Naive thymus-derived CD4-positive, alpha-beta T cell (primary cell): ENCODE measurements around the gene ADCYAP1R1. TPM values are rescaled to one million over a fixed set of nuclear protein-coding genes. Genes with fewer than 3 reads are reported as not detected.

Source experiments
- ATAC-seq: fragments of 150-1000 bp; cut with Tn5 transposase; 2 replicates; pipeline ENCODE4 v1.10.0; 2021; ENCODE audit warnings: mild to moderate bottlenecking, moderate library complexity
- CTCF ChIA-PET: fragments of 350-600 bp; sonication (Branson Sonifier 250); formaldehyde crosslinking; loops from one replicate; lab custom pipeline; 2021; ENCODE audit warnings: antibody characterized with exemption; lab: Charles Lee
- POLR2A ChIA-PET: fragments of 350-600 bp; sonication (Branson Sonifier 250); formaldehyde crosslinking; loops from one replicate; lab custom pipeline; 2021; ENCODE audit warnings: antibody characterized with exemption, inconsistent platforms; lab: Charles Lee
- DNase-seq, 9 donors: peaks; one replicate each; pipeline versions ENCODE4 v3.0.0 to v3.0.0-alpha.2; 2020 to 2022; ENCODE audit warnings: mixed read lengths in 1 of 9
- H3K27ac ChIP-seq: one replicate; pipeline ENCODE4 v1.7.0; 2013; ENCODE audit warnings: mild to moderate bottlenecking, low read depth, low read length, moderate library complexity
- H3K27me3 ChIP-seq, 2 donors: one replicate each; pipeline ENCODE4 v1.7.0; 2013; ENCODE audit warnings: low read length in 2 of 2, mild to moderate bottlenecking in 2 of 2, moderate library complexity in 2 of 2; ENCODE audit not compliant: control insufficient read depth in 2 of 2, insufficient read depth in 2 of 2
- H3K36me3 ChIP-seq, 3 experiments: 1 replicate in 2 of 3; 2 replicates in 1 of 3; pipeline ENCODE4 v1.7.0; 2013; ENCODE audit warnings: low read length in 3 of 3, mild to moderate bottlenecking in 3 of 3, moderate library complexity in 1 of 3; ENCODE audit not compliant: insufficient read depth in 3 of 3, control insufficient read depth in 2 of 3
- H3K4me1 ChIP-seq, 2 donors: one replicate each; pipeline ENCODE4 v1.7.0; 2013; ENCODE audit warnings: low read length in 2 of 2, mild to moderate bottlenecking in 2 of 2, moderate library complexity in 1 of 2; ENCODE audit not compliant: control insufficient read depth in 2 of 2, insufficient read depth in 2 of 2
- H3K4me3 ChIP-seq: 2 replicates; pipeline ENCODE4 v1.7.0; 2013; ENCODE audit warnings: mild to moderate bottlenecking, low read length
- H3K9me3 ChIP-seq, 3 experiments: 1 replicate in 2 of 3; 2 replicates in 1 of 3; pipeline ENCODE4 v1.7.0; 2013; ENCODE audit warnings: low read length in 3 of 3; ENCODE audit not compliant: control insufficient read depth in 2 of 3
- H3K27ac Mint-ChIP-seq, 9 donors: one replicate each; pipeline ENCODE4 v1.8.0; 2020 to 2022; ENCODE audit warnings: mixed read lengths in 9 of 9, mild to moderate bottlenecking in 8 of 9, moderate library complexity in 5 of 9, inconsistent platforms in 2 of 9
- H3K27me3 Mint-ChIP-seq, 5 donors: one replicate each; pipeline ENCODE4 v1.8.0; 2021 to 2022; ENCODE audit warnings: mixed read lengths in 5 of 5, mild to moderate bottlenecking in 1 of 5
- H3K36me3 Mint-ChIP-seq, 5 donors: one replicate each; pipeline ENCODE4 v1.8.0; 2020 to 2022; ENCODE audit warnings: mixed read lengths in 5 of 5, mild to moderate bottlenecking in 3 of 5, inconsistent platforms in 1 of 5
- H3K4me1 Mint-ChIP-seq, 7 donors: one replicate each; pipeline ENCODE4 v1.8.0; 2020 to 2022; ENCODE audit warnings: mixed read lengths in 7 of 7, mild to moderate bottlenecking in 3 of 7, inconsistent platforms in 1 of 7
- H3K4me3 Mint-ChIP-seq, 10 donors: one replicate each; pipeline ENCODE4 v1.8.0; 2020 to 2022; ENCODE audit warnings: mild to moderate bottlenecking in 10 of 10, mixed read lengths in 10 of 10, moderate library complexity in 6 of 10, inconsistent platforms in 2 of 10
- H3K9me3 Mint-ChIP-seq, 11 donors: one replicate each; pipeline ENCODE4 v1.8.0; 2020 to 2022; ENCODE audit warnings: mixed read lengths in 11 of 11, mild to moderate bottlenecking in 4 of 11, inconsistent platforms in 1 of 11, moderate library complexity in 1 of 11
- intact Hi-C, 2 donors: fragments of 100-400 bp; cut with micrococcal nuclease; formaldehyde crosslinking; loops; one replicate each; pipeline ENCODE4 v1.15.1; 2023
- polyA plus RNA-seq, 2 donors: library from polyadenylated mRNA; unstranded; fragments of 300-500 nt; fragmentation: Illumina TruSeq; gene quantifications; one replicate each; pipeline ENCODE4 v1.2.3, GENCODE V29; 2021
- total RNA-seq, 6 experiments: library from RNA in 5 of 6; stranded (reverse) in 5 of 6; gene quantifications; 1 replicate in 5 of 6; 2 replicates in 1 of 6; pipeline ENCODE4 v1.2.3 and lab custom pipeline; 2021 to 2026

The ADCYAP1R1 gene
- total and polyA plus RNA-seq, 7 experiments from 2014 or later: not detected

- Histone ChIP-seq H3K4me3 (no peak overlapping the region), H3K4me1 (no peaks in the 10 kb centered on the region), H3K9me3 (no peaks in the 10 kb centered on the region), H3K27me3 (no peaks in the 10 kb centered on the region), H3K27ac (no peak overlapping the region), H3K36me3 (no peaks in the 10 kb centered on the region)
- H3K4me1 Mint-ChIP-seq: peaks cover 0 to 10% (median 4%) of the 10 kb centered on the region in 7 donors
- H3K9me3 Mint-ChIP-seq: peaks cover 0 to 1% (median 0%) of the 10 kb centered on the region in 11 donors
- H3K36me3 Mint-ChIP-seq: no peaks in the 10 kb centered on the region
- no peak overlapping the region for H3K27ac Mint-ChIP-seq
- POLR2A ChIA-PET: no interaction called here
- H3K4me3 Mint-ChIP-seq: no peak overlapping the region
- ATAC-seq: no peak
- DNase-seq: no peak
- peaks cover 0 to 11% (median 6%) of the 10 kb centered on the region in 5 donors for H3K27me3 Mint-ChIP-seq
- CTCF ChIA-PET: no interaction called here
- intact Hi-C loops: no loop called here
Measured at GRCh38 chr7:31029251-31030042, 22.7 kb upstream of the ADCYAP1R1 start.

DNA sequence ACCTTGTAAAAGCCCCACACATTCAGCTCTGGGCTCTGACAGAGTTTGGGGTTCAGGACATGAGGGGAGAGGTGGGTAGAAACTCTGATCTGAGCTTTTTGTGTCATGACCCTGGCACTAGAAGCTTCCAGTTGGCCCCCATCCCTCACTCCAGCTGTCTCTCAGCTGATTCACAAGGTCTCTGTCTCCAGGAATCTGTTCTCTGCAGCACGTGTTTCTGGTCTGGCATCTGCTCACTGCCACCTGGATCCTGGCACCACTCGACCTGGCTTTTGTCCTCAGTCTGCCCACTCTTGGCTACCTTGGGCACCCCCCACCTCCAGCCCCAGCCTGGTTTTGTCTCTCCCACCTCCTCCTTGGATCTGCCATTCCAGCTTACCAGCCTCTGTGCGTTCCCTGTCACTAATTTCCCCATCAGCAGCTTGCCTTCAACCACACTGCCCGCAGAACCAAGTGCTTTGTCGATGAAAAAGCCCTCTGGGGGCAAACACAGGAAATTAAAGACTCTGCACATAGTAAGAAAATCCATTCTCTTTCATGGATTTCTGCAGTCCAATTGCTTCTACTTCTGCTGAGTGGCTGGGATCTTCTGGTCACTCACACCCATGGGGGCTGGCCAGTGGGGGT lies 18.3 kb upstream of the ADCYAP1R1 start:
- POLR2A ChIA-PET: no interaction called here
- Mint-ChIP-seq H3K27ac (no peak overlapping the region), H3K4me3 (no peak overlapping the region), H3K36me3 (no peaks in the 10 kb centered on the region), H3K9me3 (peaks cover 0 to 3% (median 0%) of the 10 kb centered on the region in 11 donors), H3K27me3 (peaks cover 6 to 20% (median 17%) of the 10 kb centered on the region in 5 donors), H3K4me1 (no peaks in the 10 kb centered on the region)
- H3K9me3 ChIP-seq: no peaks in the 10 kb centered on the region
- H3K4me3 ChIP-seq: no peak overlapping the region
- intact Hi-C loops: no loop called here
- DNase-seq (no peak), ATAC-seq (no peak)
- CTCF ChIA-PET: interaction anchor here (0.8 kb wide), 1 partner anchor 52 kb away, joined by 3 read pairs; no protein-coding TSS in a partner anchor
- no peak overlapping the region for H3K27ac ChIP-seq
- no peaks in the 10 kb centered on the region for H3K36me3 ChIP-seq
- H3K4me1 ChIP-seq: no peaks in the 10 kb centered on the region
- H3K27me3 ChIP-seq: no peaks in the 10 kb centered on the region

GRCh38 chr7:31036924-31037323 lies 15.2 kb upstream of the ADCYAP1R1 start:
- no peaks in the 10 kb centered on the region for H3K36me3 Mint-ChIP-seq
- DNase-seq (no peak), ATAC-seq (no peak)
- H3K9me3 ChIP-seq: no peaks in the 10 kb centered on the region
- H3K4me3 Mint-ChIP-seq: no peak overlapping the region
- H3K4me3 ChIP-seq: no peak overlapping the region
- peaks cover 0 to 35% (median 27%) of the 10 kb centered on the region in 5 donors for H3K27me3 Mint-ChIP-seq
- H3K4me1 ChIP-seq: no peaks in the 10 kb centered on the region
- no peaks in the 10 kb centered on the region for H3K27me3 ChIP-seq
- H3K4me1 Mint-ChIP-seq: no peaks in the 10 kb centered on the region
- H3K27ac ChIP-seq: no peak overlapping the region
- intact Hi-C loops: no loop called here
- H3K9me3 Mint-ChIP-seq: peaks cover 0 to 3% (median 0%) of the 10 kb centered on the region in 11 donors
- CTCF ChIA-PET: no interaction called here
- no peaks in the 10 kb centered on the region for H3K36me3 ChIP-seq
- POLR2A ChIA-PET: no interaction called here
- H3K27ac Mint-ChIP-seq: no peak overlapping the region

GRCh38 chr7:31043051-31043471 lies 9.0 kb upstream of the ADCYAP1R1 start:
- ChIA-PET POLR2A (no interaction called here), CTCF (no interaction called here)
- Histone ChIP-seq H3K27ac (no peak overlapping the region), H3K36me3 (no peaks in the 10 kb centered on the region), H3K4me3 (no peak overlapping the region), H3K27me3 (no peaks in the 10 kb centered on the region), H3K9me3 (no peaks in the 10 kb centered on the region), H3K4me1 (no peaks in the 10 kb centered on the region)
- H3K9me3 Mint-ChIP-seq: peaks cover 0 to 2% (median 0%) of the 10 kb centered on the region in 11 donors
- ATAC-seq (no peak), DNase-seq (no peak)
- no peak overlapping the region for H3K4me3 Mint-ChIP-seq
- H3K27ac Mint-ChIP-seq: no peak overlapping the region
- H3K27me3 Mint-ChIP-seq: peaks cover 0 to 43% (median 34%) of the 10 kb centered on the region in 5 donors
- no peaks in the 10 kb centered on the region for H3K4me1 Mint-ChIP-seq
- intact Hi-C loops: no loop called here
- no peaks in the 10 kb centered on the region for H3K36me3 Mint-ChIP-seq

GRCh38 chr7:31044529-31044928 lies 7.6 kb upstream of the ADCYAP1R1 start:
- H3K9me3 Mint-ChIP-seq: peaks cover 0 to 2% (median 0%) of the 10 kb centered on the region in 11 donors
- no peak overlapping the region for H3K4me3 Mint-ChIP-seq
- intact Hi-C loops: no loop called here
- H3K36me3 ChIP-seq: no peaks in the 10 kb centered on the region
- no peaks in the 10 kb centered on the region for H3K4me1 ChIP-seq
- ATAC-seq (no peak), DNase-seq (no peak)
- peaks cover 0 to 38% (median 34%) of the 10 kb centered on the region in 5 donors for H3K27me3 Mint-ChIP-seq
- ChIA-PET CTCF (no interaction called here), POLR2A (no interaction called here)
- no peaks in the 10 kb centered on the region for H3K27me3 ChIP-seq
- no peak overlapping the region for H3K27ac ChIP-seq
- H3K36me3 Mint-ChIP-seq: no peaks in the 10 kb centered on the region
- no peaks in the 10 kb centered on the region for H3K9me3 ChIP-seq
- no peak overlapping the region for H3K4me3 ChIP-seq
- H3K27ac Mint-ChIP-seq: no peak overlapping the region
- H3K4me1 Mint-ChIP-seq: no peaks in the 10 kb centered on the region

GRCh38 chr7:31046723-31047122 lies 5.4 kb upstream of the ADCYAP1R1 start:
- Mint-ChIP-seq H3K36me3 (peaks cover 0 to 3% (median 0%) of the 10 kb centered on the region in 5 donors), H3K9me3 (peaks cover 0 to 2% (median 0%) of the 10 kb centered on the region in 11 donors), H3K27ac (no peak overlapping the region), H3K4me3 (no peak overlapping the region), H3K27me3 (peaks cover 16 to 51% (median 40%) of the 10 kb centered on the region in 5 donors), H3K4me1 (peaks cover 0 to 6% (median 2%) of the 10 kb centered on the region in 7 donors)
- intact Hi-C loops: no loop called here
- ChIA-PET POLR2A (no interaction called here), CTCF (no interaction called here)
- Histone ChIP-seq H3K9me3 (no peaks in the 10 kb centered on the region), H3K36me3 (no peaks in the 10 kb centered on the region), H3K4me3 (no peak overlapping the region), H3K4me1 (no peaks in the 10 kb centered on the region), H3K27ac (no peak overlapping the region), H3K27me3 (no peaks in the 10 kb centered on the region)
- no peak for ATAC-seq
- DNase-seq: no peak
